ENCODE measurements around the gene NUMB.
"Not testable (repeated sequence)": the region's sequence is repeated elsewhere in the genome, so short reads cannot be mapped to it uniquely, and the experiment has no call there.

NUMB gene

DNA sequence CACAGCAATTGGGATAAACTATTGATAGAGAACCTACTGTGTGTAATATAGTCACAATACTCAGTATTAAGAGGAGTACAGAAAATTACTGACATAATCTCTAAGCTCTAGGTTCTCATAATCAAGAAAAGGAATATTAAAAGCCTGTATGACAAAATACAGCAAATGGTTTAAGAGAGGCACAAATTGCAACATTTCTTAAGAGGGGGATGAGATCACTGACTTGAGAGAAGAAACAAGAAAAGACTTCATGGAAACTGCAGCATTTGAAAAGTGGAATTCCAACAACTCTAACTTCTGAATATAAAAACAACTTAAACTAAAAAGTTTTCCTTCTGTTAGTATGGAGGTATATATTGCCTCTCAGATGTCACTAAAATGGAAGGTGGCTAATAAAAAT is 89.7 kb downstream of the NUMB start:
- DNase-seq (ENCODE audit: low read depth) = no peak
- H3K4me3 ChIP-seq (ENCODE audit: low read depth, low read length) = no peak overlapping the region
- TF ChIP-seq, protein P1, sequence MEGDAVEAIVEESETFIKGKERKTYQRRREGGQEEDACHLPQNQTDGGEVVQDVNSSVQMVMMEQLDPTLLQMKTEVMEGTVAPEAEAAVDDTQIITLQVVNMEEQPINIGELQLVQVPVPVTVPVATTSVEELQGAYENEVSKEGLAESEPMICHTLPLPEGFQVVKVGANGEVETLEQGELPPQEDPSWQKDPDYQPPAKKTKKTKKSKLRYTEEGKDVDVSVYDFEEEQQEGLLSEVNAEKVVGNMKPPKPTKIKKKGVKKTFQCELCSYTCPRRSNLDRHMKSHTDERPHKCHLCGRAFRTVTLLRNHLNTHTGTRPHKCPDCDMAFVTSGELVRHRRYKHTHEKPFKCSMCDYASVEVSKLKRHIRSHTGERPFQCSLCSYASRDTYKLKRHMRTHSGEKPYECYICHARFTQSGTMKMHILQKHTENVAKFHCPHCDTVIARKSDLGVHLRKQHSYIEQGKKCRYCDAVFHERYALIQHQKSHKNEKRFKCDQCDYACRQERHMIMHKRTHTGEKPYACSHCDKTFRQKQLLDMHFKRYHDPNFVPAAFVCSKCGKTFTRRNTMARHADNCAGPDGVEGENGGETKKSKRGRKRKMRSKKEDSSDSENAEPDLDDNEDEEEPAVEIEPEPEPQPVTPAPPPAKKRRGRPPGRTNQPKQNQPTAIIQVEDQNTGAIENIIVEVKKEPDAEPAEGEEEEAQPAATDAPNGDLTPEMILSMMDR (IDR thresholded peaks at IDR 0.05; ENCODE audit: control insufficient read depth, extremely low read depth, insufficient read depth) = no peak

DNA sequence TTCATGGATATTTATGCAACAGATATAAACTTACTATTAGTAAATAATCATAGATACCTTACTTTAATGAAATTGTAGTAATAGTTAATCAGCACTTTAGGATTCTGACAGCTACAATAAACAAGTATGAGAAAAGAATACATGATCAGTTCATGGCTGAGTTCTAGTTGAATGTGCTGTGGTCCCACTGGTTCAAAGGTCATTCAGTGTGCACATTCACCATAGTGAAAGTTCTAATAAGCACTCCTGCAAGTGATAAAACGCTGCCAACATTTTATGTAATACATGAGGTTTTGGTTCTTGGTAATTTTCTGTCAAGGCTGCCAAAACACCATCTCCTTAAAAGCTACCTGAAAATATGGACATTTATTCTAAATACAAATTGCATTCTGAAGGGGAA is 92.6 kb downstream of the NUMB start:
- TF ChIP-seq, protein P1 (IDR thresholded peaks at IDR 0.05; ENCODE audit: control insufficient read depth, extremely low read depth, insufficient read depth) = no peak
- no peak overlapping the region for H3K4me3 ChIP-seq (ENCODE audit: low read depth, low read length)
- DNase-seq (ENCODE audit: low read depth) = no peak

DNA sequence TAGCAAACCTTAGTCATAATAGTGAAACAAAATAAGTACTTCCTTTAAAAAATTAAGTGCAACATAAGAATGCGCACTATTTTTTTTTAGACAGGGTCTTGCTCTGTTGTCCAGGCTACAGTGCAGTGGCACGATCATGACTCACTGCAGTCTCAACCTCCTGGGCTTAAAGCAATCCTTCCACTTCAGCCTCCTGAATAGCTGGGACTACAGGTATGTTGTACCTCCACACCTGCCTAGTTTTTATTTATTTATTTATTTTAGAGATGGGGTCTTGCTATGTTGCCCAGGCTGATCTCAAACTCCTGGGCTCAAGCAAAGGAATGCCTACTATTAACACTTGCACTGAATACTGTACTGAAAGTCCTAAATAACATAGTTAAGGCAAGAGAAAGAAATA is 93.8 kb downstream of the NUMB start:
- no peak overlapping the region for H3K4me3 ChIP-seq (ENCODE audit: low read depth, low read length)
- DNase-seq (ENCODE audit: low read depth) = no peak
- TF ChIP-seq, protein P1 (IDR thresholded peaks at IDR 0.05; ENCODE audit: control insufficient read depth, extremely low read depth, insufficient read depth) = no peak

DNA sequence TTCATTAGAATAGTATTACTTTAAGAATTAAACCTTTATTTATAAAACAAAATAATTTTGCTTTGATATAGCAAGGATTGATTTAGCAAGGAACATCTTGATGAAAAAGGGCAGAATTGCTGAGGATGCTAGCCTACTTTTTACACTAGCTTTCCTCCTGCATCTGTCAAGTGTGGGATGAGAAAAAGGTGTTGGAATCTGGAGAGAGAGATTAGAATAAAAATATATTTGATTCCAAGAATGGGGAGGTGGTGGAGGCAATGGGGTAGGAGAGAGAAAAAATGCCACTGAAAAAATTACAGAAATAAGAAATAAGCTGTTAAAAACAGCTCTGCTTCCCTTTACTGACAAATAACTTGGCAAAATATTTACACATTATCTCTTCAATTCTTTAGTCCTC is 98.9 kb downstream of the NUMB start:
- no peak overlapping the region for H3K4me3 ChIP-seq (ENCODE audit: low read depth, low read length)
- no peak for DNase-seq (ENCODE audit: low read depth)
- TF ChIP-seq, protein P1 (IDR thresholded peaks at IDR 0.05; ENCODE audit: control insufficient read depth, extremely low read depth, insufficient read depth) = no peak

DNA sequence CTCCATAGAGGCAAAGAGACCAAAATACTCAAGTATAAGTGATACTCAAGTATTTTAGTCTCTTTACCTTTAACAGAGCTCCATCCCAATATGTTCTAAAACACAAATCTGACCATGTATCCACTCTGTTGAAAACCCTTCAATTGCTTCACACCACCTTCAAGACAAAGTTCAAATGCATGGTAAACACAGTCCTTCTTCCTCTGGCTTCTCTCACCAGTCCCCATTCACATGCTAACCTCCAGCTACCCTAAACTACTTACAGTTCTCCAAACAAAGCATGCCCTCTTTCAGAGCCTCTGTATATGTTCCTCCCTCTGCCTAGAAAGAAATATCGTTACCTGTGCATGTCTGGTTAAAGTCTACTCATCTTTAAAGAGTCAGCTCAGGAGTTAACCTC is 100.2 kb downstream of the NUMB start:
- no peak for DNase-seq (ENCODE audit: low read depth)
- H3K4me3 ChIP-seq (ENCODE audit: low read depth, low read length) = no peak overlapping the region
- TF ChIP-seq, protein P1 (IDR thresholded peaks at IDR 0.05; ENCODE audit: control insufficient read depth, extremely low read depth, insufficient read depth) = no peak

DNA sequence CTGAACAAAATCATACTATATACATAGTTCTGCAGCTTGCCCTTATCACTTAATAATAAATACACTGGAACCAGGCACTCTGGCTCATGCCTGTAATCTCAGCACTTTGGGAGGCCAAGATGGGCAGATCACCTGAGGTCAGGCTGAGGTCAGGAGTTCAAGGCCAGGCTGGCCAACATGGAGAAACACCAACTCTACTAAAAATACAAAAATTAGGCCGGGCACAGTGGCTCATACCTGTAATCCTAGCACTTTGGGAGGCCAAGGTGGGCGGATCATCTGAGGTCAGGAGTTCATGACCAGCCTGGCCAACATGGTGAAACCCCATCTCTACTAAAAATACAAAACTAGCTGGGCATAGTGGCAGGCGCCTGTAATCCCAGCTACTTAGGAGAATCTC is 109.3 kb downstream of the NUMB start:
- not testable (repeated sequence) for H3K4me3 ChIP-seq (ENCODE audit: low read depth, low read length); DNase-seq (ENCODE audit: low read depth)

DNA sequence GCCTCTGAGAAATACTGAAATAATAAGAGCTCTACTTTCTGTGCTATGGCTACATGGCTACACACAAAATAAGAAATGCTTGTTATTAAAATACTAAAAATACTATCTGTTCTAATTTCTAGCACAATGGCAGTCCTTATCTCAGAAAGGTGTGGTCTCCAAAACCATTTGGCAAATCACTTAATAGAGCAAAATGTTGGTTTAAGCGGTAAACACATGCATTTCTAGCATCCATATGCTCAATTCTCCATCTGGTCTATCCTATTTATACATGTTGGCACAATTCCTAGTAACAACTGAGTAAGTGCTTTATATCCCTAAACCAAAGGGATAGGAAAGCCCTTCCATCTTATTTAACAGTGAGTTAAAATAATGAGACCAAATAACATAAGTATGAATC is 114.0 kb downstream of the NUMB start:
- no peak overlapping the region for H3K4me3 ChIP-seq (ENCODE audit: low read depth, low read length)
- TF ChIP-seq, protein P1 (IDR thresholded peaks at IDR 0.05; ENCODE audit: control insufficient read depth, extremely low read depth, insufficient read depth) = no peak
- DNase-seq (ENCODE audit: low read depth) = no peak

DNA sequence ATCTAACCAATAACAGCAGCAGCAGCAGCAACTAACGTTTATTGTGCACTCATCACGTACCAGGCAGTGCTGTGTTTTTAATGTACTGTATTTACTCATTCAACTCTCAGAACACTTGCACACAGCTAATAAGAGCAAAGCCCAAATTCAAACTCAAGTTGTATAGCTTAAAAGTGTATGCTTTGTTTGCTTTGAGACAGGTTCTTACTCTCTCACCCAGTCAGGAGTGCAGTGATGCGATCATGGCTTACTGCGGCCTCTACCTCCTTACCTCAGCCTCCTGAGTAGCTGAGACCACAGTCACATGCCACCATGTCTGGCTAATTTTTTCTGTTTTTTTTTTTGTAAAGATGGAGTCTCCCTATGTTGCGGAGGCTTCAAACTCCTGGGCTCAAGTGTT is 115.7 kb downstream of the NUMB start:
- peak; percentile 18 for DNase-seq (ENCODE audit: low read depth)
- H3K4me3 ChIP-seq (ENCODE audit: low read depth, low read length) = no peak overlapping the region
- TF ChIP-seq, protein P1 (IDR thresholded peaks at IDR 0.05; ENCODE audit: control insufficient read depth, extremely low read depth, insufficient read depth) = no peak

All from LNCaP clone FGC (cell line).